Spleen (tissue), 11 donors: ENCODE data around the gene CYP2D6. TPM values are rescaled to one million over a fixed set of nuclear protein-coding genes. Genes with fewer than 3 reads are reported as not detected.
"Not testable (repeated sequence)": the region's sequence is repeated elsewhere in the genome, so short reads cannot be mapped to it uniquely, and the experiment has no call there.

Experiments
- DNase-seq: peaks from one replicate; pipeline ENCODE4 v3.0.0-alpha.2; 2020
- H3K27ac ChIP-seq, 8 donors: fragments of 200-600 bp; sonication (generic) in 7 of 8; 1 replicate in 4 of 8; 2 replicates in 4 of 8; pipeline versions ENCODE4 v1.5.0 to v1.8.0; 2016 to 2021; ENCODE audit warnings: inconsistent platforms in 4 of 8, mild to moderate bottlenecking in 4 of 8, moderate library complexity in 1 of 8
- H3K27me3 ChIP-seq, 7 donors: fragments of 200-600 bp; sonication (generic) in 6 of 7; replicated peaks in 1 of 7; 1 replicate in 4 of 7; 2 replicates in 3 of 7; pipeline versions ENCODE4 v1.5.0 to v1.8.0; 2016 to 2021; ENCODE audit warnings: inconsistent platforms in 3 of 7, mild to moderate bottlenecking in 1 of 7
- H3K36me3 ChIP-seq, 6 donors: fragments of 200-600 bp; sonication (generic) in 5 of 6; 1 replicate in 4 of 6; 2 replicates in 2 of 6; pipeline versions ENCODE4 v1.5.0 to v1.8.0; 2016 to 2021; ENCODE audit warnings: inconsistent platforms in 2 of 6
- H3K4me1 ChIP-seq, 6 donors: fragments of 200-600 bp; sonication (generic) in 5 of 6; 1 replicate in 3 of 6; 2 replicates in 3 of 6; pipeline versions ENCODE4 v1.5.0 to v1.8.0; 2016 to 2021; ENCODE audit warnings: inconsistent platforms in 3 of 6
- H3K4me3 ChIP-seq, 8 donors: fragments of 200-600 bp; sonication (generic) in 7 of 8; 1 replicate in 4 of 8; 2 replicates in 4 of 8; pipeline versions ENCODE4 v1.5.0 to v1.8.0; 2016 to 2021; ENCODE audit warnings: inconsistent platforms in 4 of 8, mild to moderate bottlenecking in 4 of 8, moderate library complexity in 2 of 8
- H3K9me3 ChIP-seq, 8 donors: fragments of 200-600 bp; sonication (generic) in 7 of 8; 1 replicate in 4 of 8; 2 replicates in 4 of 8; pipeline versions ENCODE4 v1.5.0 to v1.8.0; 2016 to 2021; ENCODE audit warnings: inconsistent platforms in 4 of 8
- CTCF ChIP-seq, 11 experiments: fragments of 200-600 bp in 7 of 11; fragments of 450-650 bp in 4 of 11; sonication (generic) in 4 of 11; IDR thresholded peaks in 8 of 11; conservative IDR thresholded peaks in 3 of 11; 1 replicate in 7 of 11; 2 replicates in 4 of 11; pipeline versions ENCODE4 v1.4.0 to v1.8.0; 2016 to 2021; ENCODE audit warnings: antibody characterized with exemption in 11 of 11, inconsistent platforms in 4 of 11, mild to moderate bottlenecking in 1 of 11
- POLR2A ChIP-seq, 3 donors: fragments of 450-650 bp; IDR thresholded peaks; one replicate each; pipeline ENCODE4 v1.5.1; 2017; ENCODE audit warnings: antibody characterized with exemption in 3 of 3, mild to moderate bottlenecking in 1 of 3
- POLR2AphosphoS5 ChIP-seq, 3 donors: sonication (generic); formaldehyde crosslinking; IDR thresholded peaks; one replicate each; pipeline ENCODE4 v1.5.1; 2017; ENCODE audit warnings: antibody characterized with exemption in 3 of 3
- WGBS, 5 donors: extraction: QIAGEN DNeasy Blood & Tissue Kit in 3 of 5; methylation state at CpG; one replicate each; pipeline versions ENCODE4 v1.1.5 to v1.1.7; 2013 to 2018; 5-methylcytosine and 5-hydroxymethylcytosine counted together
- intact Hi-C: fragments of 100-400 bp; cut with DNase I; formaldehyde crosslinking; loops from one replicate; pipeline ENCODE4 v1.15.0; 2023; ENCODE audit warnings: low total_unique reads
- polyA plus RNA-seq, 3 donors: library from polyadenylated mRNA; stranded (reverse); fragments of 200-250 nt; gene quantifications; one replicate each; pipeline ENCODE4 v1.2.1, GENCODE V29; 2013
- total RNA-seq, 7 donors: library from RNA; depleted of rRNA in 3 of 7; stranded (reverse); fragments of >200 nt in 3 of 7; fragmentation: NEBNext Ultra II Directional in 4 of 7; extraction: Animal tissue kit (Norgen Biotek cat#: 25700) in 4 of 7; gene quantifications; one replicate each; pipeline versions ENCODE4 v1.1.0 to v1.2.1, GENCODE V29; 2016 to 2021
- donor health status: healthy with polysubstance abuse.
- donor health status: DM: no; HTN: no; CAD: no; lungs with moderate emphysema.
- donor health status: DM: no; HTN: no; CAD: no.
- donor health status: Bipolar disorder and iron deficiency.
- donor health status: healthy.
- donor health status: DM: no; HTN: no; CAD: no.
- donor health status: DM: yes; HTN: yes; CAD: no.

CYP2D6 gene
- total and polyA plus RNA-seq, 10 donors: 1.2 to 3.6 (median 2.4) TPM

DNA sequence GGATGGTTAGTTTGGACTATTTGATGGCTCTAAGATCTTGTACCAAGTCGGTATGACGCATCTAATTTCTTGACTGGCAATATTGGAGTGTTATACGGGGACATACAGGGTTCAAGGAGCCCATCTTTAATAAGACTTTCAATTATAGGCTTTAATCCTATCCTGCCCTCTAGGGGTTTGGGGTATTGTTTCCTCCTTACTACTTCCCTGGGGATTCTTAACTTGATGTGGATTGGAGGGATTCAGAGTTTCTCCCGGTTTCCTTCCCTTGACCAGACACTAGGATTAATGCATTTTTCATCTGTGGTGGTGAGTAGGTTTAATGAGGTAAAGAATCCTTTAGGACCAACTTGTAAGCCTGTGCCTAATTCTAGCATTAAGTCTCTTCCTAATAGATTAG lies 18.8 kb downstream of the CYP2D6 start:
- peaks cover 0 to 5% (median 0%) of the 10 kb centered on the region in 6 donors for H3K36me3 ChIP-seq
- H3K4me3 ChIP-seq: no peak overlapping the region
- no peak for DNase-seq
- H3K9me3 ChIP-seq: peaks cover 0 to 27% (median 24%) of the 10 kb centered on the region in 8 donors
- TF ChIP-seq POLR2A (IDR thresholded peaks at IDR 0.05) (no peak), CTCF (IDR thresholded peaks at IDR 0.05 in 8 of 11, conservative IDR thresholded peaks at IDR 0.05 in 3 of 11) (no peak), POLR2AphosphoS5 (IDR thresholded peaks at IDR 0.05) (no peak)
- WGBS, 5 donors: 64 to 97% (median 93%) methylated on average over 4 of the region's 4 CpGs
- H3K27ac ChIP-seq: no peak overlapping the region
- H3K4me1 ChIP-seq: no peaks in the 10 kb centered on the region
- intact Hi-C loops: no loop called here
- no peaks in the 10 kb centered on the region for H3K27me3 ChIP-seq

DNA sequence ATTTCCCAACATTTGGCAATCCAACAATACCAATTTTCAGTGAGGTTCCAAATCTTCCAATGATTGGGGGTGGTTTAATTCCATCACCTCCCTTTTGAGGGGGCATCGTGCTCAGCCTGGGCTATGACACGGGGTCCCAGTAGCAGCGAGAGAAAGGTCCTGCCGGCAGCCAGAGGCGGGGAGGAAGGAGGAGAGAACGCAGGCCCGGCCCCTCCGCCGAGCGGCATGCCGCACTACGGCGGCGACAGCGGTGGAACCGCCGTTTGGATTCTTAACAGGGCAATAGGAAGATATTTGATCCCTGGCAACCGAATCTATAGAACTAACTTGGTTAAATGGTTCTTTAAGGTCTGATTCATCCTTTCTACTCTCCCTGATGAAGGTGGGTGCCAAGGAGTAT lies 21.8 kb downstream of the CYP2D6 start:
- WGBS, 5 donors: 78 to 91% (median 89%) methylated on average over 17 to 18 of the region's 18 CpGs
- peaks cover 0 to 16% (median 0%) of the 10 kb centered on the region in 6 donors for H3K36me3 ChIP-seq

DNA sequence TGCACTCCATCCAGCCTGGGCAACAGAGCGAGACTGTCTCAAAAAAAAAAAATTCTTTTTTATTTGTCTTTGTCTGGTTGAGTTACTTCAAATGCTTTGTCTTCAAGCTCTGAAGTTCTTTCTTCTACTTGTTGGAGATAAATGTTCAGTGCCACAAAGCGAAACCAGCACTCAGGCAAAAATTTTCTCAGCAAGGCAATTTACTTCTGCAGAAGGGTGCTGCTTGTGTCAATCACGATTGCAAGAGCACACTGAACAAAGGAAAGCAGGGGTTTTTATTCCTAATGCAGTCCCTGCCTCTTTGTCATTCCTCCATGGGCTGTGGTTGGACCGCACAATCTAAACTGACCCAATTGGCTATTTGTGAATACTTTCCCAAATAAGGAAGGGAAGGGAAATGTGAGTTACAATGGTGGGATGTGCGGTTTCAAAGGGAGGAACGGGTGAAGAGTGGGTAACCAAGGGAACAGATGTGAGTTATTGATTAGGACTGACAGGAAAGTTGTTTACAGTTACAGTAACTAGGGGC lies 26.2 kb downstream of the CYP2D6 start:
- peaks cover 16 to 67% (median 63%) of the 10 kb centered on the region in 8 donors for H3K9me3 ChIP-seq
- peaks cover 0 to 32% (median 0%) of the 10 kb centered on the region in 6 donors for H3K36me3 ChIP-seq
- DNase-seq, H3K4me1 ChIP-seq, H3K27me3 ChIP-seq, H3K27ac ChIP-seq, H3K4me3 ChIP-seq, intact Hi-C loops: not testable (repeated sequence)
- WGBS, 5 donors: 94 to 97% (median 96%) methylated on average over 6 of the region's 6 CpGs

More for the DNA sequence above, 21.8 kb downstream of the CYP2D6 start:
- Histone ChIP-seq H3K27ac (no peak overlapping the region), H3K9me3 (peaks cover 3 to 22% (median 18%) of the 10 kb centered on the region in 8 donors), H3K4me3 (no peak overlapping the region), H3K27me3 (no peaks in the 10 kb centered on the region), H3K4me1 (no peaks in the 10 kb centered on the region)
- no peak for TF ChIP-seq CTCF (IDR thresholded peaks at IDR 0.05 in 8 of 11, conservative IDR thresholded peaks at IDR 0.05 in 3 of 11)
- TF ChIP-seq POLR2AphosphoS5 (IDR thresholded peaks at IDR 0.05): no peak
- no peak for TF ChIP-seq POLR2A (IDR thresholded peaks at IDR 0.05)
- no peak for DNase-seq
- intact Hi-C loops: no loop called here

GRCh38 chr22:42101199-42101598 lies 29.4 kb downstream of the CYP2D6 start:
- intact Hi-C loops: no loop called here
- Histone ChIP-seq H3K27ac (no peak overlapping the region), H3K4me3 (no peak overlapping the region), H3K36me3 (peaks cover 0 to 42% (median 0%) of the 10 kb centered on the region in 6 donors), H3K4me1 (no peaks in the 10 kb centered on the region), H3K27me3 (no peaks in the 10 kb centered on the region), H3K9me3 (peaks cover 16 to 79% (median 69%) of the 10 kb centered on the region in 8 donors)
- no peak for TF ChIP-seq POLR2AphosphoS5 (IDR thresholded peaks at IDR 0.05)
- no peak for TF ChIP-seq POLR2A (IDR thresholded peaks at IDR 0.05)
- no peak for TF ChIP-seq CTCF (IDR thresholded peaks at IDR 0.05 in 8 of 11, conservative IDR thresholded peaks at IDR 0.05 in 3 of 11)
- WGBS, 5 donors: 94 to 98% (median 98%) methylated on average over 3 of the region's 3 CpGs
- DNase-seq: no peak
